ENCODE data around the gene PNMA6F.
"Not testable (repeated sequence)": the region's sequence is repeated elsewhere in the genome, so short reads cannot be mapped to it uniquely, and the experiment has no call there.

PNMA6F gene

DNA sequence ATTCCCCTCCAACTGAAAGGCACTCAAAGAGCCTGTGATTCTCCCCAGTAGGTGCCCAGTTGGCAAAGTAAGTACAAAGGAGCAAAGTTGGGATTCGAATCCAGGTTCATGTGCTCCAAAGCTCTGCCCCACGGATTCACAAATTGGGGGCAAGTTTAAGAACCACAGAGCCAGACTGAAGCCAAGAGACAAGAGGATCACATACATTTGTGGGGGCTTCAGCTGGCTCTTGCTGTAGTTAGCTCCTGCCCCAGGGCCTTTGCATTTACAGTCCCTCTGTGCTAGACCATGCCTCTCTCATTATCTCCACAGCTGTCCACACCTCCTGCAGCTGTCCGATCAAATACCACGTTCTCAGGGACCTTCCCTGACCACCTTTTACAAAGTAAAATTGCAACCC is 18.8 kb downstream of the PNMA6F start:
- DNase-seq (ENCODE audit: low read depth in 2 of 2), result no peak

DNA sequence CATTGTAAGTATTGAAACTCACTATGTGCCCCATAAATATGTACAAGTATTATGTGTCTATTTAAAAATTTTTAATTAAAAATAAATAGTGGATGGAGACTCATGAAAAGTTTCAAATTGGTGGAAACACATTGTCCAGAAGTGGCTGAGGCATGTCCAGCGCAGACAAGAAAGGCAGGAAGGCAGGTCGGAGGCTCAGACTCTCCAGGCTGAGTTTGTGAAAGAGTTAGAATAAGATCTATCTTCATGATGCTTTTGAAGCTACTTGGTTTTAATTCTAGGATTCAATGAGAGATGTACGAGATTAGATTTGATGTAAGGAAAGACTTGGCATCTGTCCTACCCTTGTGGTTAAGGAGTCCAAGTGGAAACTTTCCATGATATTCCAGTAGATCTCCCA is 19.8 kb downstream of the PNMA6F start:
- DNase-seq (ENCODE audit: low read depth in 2 of 2), result no peak

DNA sequence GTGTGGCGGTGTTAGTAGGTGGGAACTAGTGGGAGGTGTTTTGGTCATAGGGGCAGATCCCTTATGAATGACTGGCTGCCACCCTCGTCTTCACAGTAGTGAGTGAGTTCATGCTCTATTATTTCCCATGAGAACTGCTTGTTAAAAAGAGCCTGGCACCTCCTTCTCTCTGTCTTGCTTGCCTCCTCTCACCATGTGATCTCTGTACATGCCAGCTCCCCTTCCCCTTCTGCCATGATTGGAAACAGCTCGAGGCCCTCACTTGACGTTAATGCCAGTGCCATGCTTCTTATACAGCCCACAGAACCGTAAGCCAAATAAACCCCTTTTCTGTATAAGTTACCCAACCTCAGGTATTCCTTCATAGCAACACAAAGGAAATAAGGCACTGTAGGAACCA is 21.7 kb downstream of the PNMA6F start:
- DNase-seq (ENCODE audit: low read depth in 2 of 2), result no peak

DNA sequence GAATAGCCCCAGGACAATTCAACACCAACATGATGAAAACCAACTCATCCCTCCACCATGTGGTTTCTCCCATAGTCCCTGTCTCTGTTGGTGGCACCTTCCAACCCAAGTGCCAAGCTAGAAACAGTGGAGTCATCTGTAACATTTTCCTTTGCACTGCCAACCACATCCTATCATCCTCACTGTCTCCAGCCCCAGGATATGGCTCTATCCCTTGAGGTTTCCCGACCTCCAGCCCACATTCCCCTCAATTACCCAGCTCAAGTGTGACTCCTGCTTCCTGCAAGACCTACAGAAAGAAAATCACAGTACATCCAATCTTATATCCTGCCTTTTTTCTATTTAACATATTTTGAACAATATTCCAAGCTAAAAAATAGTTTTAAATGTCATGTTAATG is 24.2 kb downstream of the PNMA6F start:
- no peak for DNase-seq (ENCODE audit: low read depth in 2 of 2)

DNA sequence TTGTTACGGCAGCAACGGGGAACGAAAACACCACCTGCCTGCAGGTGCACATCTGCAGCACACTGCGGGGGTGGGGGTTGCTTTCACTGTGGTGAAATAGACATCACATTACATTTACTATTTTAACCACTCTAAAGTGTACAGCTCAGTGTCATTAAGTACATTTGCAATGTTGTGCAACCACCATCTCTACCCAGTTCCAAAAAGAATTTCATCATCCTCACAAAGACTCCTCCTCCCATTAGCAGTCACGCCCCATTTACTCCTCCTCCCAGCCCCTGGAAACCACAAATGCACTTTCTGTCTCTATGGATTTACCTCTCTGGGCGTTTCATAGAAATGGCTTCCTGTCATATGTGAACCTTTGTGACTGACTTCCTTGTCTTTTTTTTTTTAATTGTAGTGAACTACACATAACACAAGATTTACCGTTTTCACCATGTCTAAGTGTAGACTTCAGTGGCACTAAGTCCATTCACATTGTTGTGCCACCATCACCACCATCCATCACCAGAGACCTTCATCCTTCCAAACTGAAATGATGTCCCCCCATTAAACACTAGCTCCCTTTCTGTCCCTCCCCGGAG is 28.0 kb downstream of the PNMA6F start:
- DNase-seq (ENCODE audit: low read depth in 2 of 2), result not testable (repeated sequence)

DNA sequence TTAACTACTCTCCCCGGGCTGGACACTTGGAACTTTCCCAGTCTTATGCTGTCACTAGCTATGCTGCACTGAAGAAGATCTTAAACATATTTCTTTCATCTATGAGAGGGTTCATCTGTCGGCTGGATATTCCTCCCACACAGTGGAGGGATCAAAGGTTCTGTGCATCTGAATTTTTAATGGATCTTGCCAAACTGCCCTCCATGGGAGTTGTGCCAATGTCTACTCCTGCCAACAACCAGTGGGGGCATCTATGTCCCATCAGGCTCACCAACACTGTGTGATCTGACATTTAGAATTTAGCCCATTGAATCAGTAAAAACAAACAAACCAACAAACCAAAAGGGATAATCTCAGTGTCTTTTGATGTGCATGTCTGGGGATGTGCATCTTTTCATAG is 32.8 kb downstream of the PNMA6F start:
- not testable (repeated sequence) for DNase-seq (ENCODE audit: low read depth in 2 of 2)

DNA sequence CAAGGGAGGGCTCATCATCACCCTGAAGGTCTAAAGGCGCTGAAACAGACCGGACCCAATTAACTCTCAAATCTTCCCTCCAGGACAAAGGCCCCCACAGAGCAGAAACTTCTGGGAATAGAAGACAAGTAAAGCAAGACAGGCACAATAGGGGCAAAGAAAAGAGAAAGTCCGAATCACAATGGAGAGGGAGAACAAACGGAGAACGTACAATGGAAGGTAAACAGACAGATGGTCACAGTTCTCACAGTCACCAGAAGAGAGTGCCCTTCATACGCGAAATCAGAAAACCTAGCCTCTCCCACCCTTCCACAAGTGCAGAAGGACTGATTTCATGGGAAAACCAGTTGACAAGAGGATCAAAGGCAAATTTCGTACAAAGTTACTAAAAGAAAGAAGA is 35.9 kb downstream of the PNMA6F start:
- not testable (repeated sequence) for DNase-seq (ENCODE audit: low read depth in 2 of 2)

DNA sequence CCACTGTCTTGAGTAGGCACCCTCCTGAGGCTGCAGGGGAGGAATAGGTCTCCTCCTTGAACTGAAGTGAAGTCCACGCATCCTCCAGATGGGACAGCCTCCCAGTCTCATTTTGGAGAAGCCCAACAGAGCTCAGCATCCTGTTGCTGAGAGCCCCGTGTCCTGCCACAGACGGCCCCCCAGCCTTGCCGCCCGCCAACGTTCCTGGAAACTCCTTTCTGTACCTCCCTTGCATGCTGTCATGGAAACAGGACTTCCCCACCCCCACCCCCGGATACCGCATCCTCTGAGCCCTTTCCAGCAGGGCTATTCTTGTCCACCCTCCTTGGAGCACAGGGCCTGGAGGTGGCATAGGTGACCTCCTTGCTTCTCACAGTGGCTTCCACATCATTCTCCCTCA is 37.6 kb downstream of the PNMA6F start:
- not testable (repeated sequence) for DNase-seq (ENCODE audit: low read depth in 2 of 2)

DNA sequence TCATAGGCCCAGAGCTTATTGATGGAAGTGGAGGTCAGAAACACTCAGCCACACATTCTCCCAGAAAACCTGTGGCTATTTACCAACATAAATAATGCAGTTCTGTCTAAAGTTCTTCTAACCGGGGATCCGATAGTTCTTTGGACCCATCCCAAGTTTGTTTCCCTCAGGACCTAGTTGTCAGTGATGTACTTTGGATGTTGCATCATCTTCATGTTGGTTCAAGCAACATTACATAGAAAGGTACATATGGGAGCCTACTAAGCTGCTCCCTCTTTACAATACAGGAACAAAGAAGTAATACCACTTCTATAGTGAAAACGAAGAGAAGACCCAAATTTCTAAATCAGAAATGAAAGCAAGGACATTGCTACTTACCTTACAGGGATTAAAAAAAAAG is 39.8 kb downstream of the PNMA6F start:
- DNase-seq (ENCODE audit: low read depth in 2 of 2), result not testable (repeated sequence)

DNA sequence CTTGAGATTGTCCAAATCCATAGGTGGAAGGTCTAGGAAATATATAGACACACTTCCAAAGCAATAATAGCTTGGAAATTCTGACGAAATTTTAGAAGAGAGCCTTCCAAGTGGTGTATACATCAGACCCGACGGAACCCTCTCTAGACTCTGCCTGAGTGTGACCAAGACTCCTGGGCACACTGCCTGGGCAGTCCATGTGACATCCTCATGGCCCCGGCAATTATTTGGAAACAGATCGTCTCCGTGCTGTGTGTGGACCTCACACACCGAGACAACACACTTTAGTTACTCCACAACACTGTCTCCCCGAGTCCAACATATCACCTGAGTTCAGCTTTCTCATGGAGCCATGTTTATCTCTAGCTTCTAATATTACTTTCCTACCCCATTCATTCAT is 42.3 kb downstream of the PNMA6F start:
- DNase-seq (ENCODE audit: low read depth in 2 of 2), result not testable (repeated sequence)

DNA sequence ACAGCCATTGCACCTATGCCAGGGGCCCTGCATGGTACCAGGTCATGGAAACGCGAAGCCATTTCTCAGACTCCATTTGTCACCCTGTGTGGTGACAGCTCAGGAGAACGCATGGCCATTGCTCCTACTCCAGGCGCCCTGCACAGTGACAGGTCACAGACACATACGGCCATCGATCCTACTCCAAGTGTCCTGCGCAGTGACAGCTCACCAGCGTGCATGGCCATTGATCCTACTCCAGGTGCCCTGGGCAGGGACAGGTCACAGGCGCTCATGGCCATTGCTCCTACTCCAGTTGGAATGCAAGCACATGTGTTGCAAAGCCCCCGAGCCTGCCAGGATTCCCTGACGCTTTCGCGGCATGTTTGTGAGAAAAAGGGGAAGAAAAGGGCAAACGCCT is 45.5 kb downstream of the PNMA6F start:
- not testable (repeated sequence) for DNase-seq (ENCODE audit: low read depth in 2 of 2)

DNA sequence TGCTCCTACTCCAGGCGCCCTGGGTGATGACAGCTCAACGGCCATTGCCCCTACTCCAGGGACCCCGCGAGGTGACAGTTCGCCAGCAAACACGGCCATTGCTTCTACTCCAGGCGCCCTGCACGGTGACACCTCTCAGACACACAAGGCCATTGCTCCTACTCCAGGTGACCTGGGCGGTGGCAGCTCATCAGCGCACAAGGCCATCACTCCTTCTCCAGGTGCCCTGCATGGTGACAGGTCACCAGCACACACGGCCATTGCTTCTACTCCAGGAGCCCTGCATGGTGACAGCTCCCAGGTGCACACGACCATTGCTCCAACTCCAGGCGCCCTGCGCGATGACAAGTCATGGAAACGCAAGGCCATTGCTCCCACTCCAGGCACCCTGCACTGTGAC is 46.1 kb downstream of the PNMA6F start:
- not testable (repeated sequence) for DNase-seq (ENCODE audit: low read depth in 2 of 2)

DNA sequence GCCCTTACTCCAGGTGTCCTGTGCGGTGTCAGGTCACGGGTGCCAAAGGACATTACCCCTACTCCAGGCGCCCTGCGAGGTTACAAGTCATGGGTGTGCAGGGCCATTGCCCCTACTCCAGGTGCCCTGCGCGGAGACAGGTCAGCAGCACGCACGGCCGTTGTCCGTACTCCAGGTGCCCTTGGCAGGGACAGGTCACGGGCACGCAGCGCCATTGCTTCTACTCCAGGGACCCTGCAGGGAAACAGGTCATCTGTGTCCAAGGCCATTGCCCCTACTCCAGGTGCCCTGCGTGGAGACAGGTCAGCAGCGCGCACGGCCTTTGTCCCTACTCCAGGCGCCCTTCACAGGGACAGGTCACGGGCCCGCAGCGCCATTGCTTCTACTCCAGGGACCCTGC is 49.0 kb downstream of the PNMA6F start:
- not testable (repeated sequence) for DNase-seq (ENCODE audit: low read depth in 2 of 2)

DNA sequence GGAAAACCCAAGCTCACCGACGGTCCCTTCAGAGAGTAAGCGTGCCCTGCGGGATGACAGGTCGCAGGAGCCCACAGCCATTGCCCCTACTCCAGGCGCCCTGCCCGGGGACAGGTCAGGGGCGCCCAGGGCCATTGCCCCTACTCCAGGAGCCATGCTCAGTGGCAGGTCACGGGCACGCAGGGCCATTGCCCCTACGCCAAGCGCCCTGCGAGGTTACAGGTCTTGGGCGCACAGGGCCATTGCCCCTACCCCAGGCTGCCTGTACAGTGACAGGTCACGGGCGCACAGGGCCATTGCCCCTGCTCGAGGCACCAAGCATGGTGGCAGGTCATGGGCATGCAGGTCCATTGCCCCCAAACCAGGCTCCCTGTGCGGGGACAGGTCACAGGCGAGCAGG is 49.5 kb downstream of the PNMA6F start:
- not testable (repeated sequence) for DNase-seq (ENCODE audit: low read depth in 2 of 2)

All from activated CD4-positive, alpha-beta T cell treated with anti-CD3 and anti-CD28 coated beads for 24 hours (primary cell).